Measurements from ENCODE around the gene LCTL.

The LCTL gene

DNA sequence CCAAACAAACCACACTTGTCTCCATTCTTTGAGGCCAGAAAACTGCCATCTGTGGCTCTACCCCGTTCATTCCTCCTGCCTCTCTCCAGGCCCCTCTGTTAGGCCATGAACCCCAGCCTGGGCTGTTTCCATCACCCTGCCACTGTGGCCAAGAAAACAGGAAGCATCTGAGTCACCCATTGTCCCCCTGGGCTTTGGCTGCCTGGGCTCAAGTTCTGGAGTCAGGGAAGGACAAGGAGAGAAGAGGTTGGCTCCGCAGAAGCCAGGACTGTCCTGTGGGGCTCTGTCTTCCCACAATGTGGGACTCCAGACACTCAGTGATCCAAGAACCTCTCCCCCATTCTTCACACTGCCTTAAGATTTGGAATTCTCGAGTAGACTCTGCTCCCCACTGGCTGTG, 14.8 kb upstream of the LCTL start:
- Histone ChIP-seq H3K36me3 (ENCODE audit: control insufficient read depth, insufficient read depth, low read length) (no peaks in the 10 kb centered on the region), H3K27ac (ENCODE audit: insufficient read depth, low read length, poor library complexity, severe bottlenecking) (no peak overlapping the region), H3K9me3 (ENCODE audit: control insufficient read depth, low read length) (no peaks in the 10 kb centered on the region), H3K4me1 (ENCODE audit: control insufficient read depth, insufficient read depth, low read length, poor library complexity, severe bottlenecking) (no peaks in the 10 kb centered on the region), H3K27me3 (replicated peaks; ENCODE audit: control insufficient read depth, insufficient read depth, low read length, poor library complexity, severe bottlenecking) (no peaks in the 10 kb centered on the region), H3K4me3 (ENCODE audit: insufficient read depth, low read depth, low read length, poor library complexity, severe bottlenecking) (no peak overlapping the region)
- DNase-seq, result no peak

GRCh38 chr15:66578286-66578875, 12.6 kb upstream of the LCTL start:
- H3K4me3 ChIP-seq (ENCODE audit: insufficient read depth, low read depth, low read length, poor library complexity, severe bottlenecking), result no peak overlapping the region
- no peaks in the 10 kb centered on the region for H3K36me3 ChIP-seq (ENCODE audit: control insufficient read depth, insufficient read depth, low read length)
- H3K9me3 ChIP-seq (ENCODE audit: control insufficient read depth, low read length), result no peaks in the 10 kb centered on the region
- H3K27ac ChIP-seq (ENCODE audit: insufficient read depth, low read length, poor library complexity, severe bottlenecking), result no peak overlapping the region
- no peaks in the 10 kb centered on the region for H3K4me1 ChIP-seq (ENCODE audit: control insufficient read depth, insufficient read depth, low read length, poor library complexity, severe bottlenecking)
- DNase-seq, result no peak
- H3K27me3 ChIP-seq (replicated peaks; ENCODE audit: control insufficient read depth, insufficient read depth, low read length, poor library complexity, severe bottlenecking), result no peaks in the 10 kb centered on the region

- H3K4me3 ChIP-seq (ENCODE audit: insufficient read depth, low read depth, low read length, poor library complexity, severe bottlenecking), result no peak overlapping the region
- no peaks in the 10 kb centered on the region for H3K27me3 ChIP-seq (replicated peaks; ENCODE audit: control insufficient read depth, insufficient read depth, low read length, poor library complexity, severe bottlenecking)
- H3K4me1 ChIP-seq (ENCODE audit: control insufficient read depth, insufficient read depth, low read length, poor library complexity, severe bottlenecking), result no peaks in the 10 kb centered on the region
- no peaks in the 10 kb centered on the region for H3K9me3 ChIP-seq (ENCODE audit: control insufficient read depth, low read length)
- H3K36me3 ChIP-seq (ENCODE audit: control insufficient read depth, insufficient read depth, low read length), result no peaks in the 10 kb centered on the region
- H3K27ac ChIP-seq (ENCODE audit: insufficient read depth, low read length, poor library complexity, severe bottlenecking), result no peak overlapping the region
- DNase-seq, result no peak
Observed at GRCh38 chr15:66574596-66574950, 8.8 kb upstream of the LCTL start.

DNA sequence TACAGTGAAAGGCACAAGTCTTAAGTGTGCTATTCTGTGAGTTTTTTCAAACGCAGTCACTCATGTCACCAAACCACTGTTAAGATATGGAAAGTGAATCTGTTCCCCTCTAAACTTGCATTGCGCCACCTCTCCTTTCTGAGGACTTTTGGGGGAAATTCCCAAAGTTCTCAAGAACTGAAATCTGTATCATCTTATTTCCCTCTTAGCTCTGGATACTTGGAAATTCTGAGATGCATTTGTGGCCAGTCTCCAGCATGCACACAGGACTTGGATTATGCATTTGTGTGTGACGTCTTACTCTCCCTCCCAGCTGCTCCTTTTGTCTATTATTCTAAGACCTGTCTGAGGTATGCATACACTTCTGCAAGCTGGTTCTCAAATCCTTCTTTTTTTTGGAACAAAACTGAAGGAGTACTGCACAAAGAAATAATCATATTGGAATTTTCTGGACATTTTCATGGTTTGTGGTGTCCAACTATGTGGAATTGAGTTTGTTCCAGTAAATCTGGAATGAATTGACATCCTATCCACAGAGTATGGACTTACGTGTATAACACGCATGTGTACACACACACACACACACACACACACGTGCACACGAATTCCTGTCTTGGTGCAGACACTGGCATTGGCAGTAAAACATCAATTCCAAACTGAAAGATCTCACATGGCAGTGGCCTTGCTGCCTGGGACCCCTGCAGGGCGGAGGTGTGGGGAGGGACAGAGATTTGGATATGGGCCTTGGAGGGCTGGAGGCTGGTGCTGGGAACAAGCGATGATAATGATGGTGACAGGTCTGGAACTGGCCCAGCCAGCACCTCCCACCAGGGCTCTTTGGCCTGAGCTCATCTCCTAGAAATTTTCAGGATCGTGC, 8.2 kb upstream of the LCTL start:
- no peak for DNase-seq
- Histone ChIP-seq H3K9me3 (ENCODE audit: control insufficient read depth, low read length) (no peaks in the 10 kb centered on the region), H3K4me3 (ENCODE audit: insufficient read depth, low read depth, low read length, poor library complexity, severe bottlenecking) (no peak overlapping the region), H3K4me1 (ENCODE audit: control insufficient read depth, insufficient read depth, low read length, poor library complexity, severe bottlenecking) (no peaks in the 10 kb centered on the region), H3K36me3 (ENCODE audit: control insufficient read depth, insufficient read depth, low read length) (no peaks in the 10 kb centered on the region), H3K27me3 (replicated peaks; ENCODE audit: control insufficient read depth, insufficient read depth, low read length, poor library complexity, severe bottlenecking) (no peaks in the 10 kb centered on the region), H3K27ac (ENCODE audit: insufficient read depth, low read length, poor library complexity, severe bottlenecking) (no peak overlapping the region)

GRCh38 chr15:66573348-66573718, 7.5 kb upstream of the LCTL start:
- DNase-seq, result no peak
- Histone ChIP-seq H3K27ac (ENCODE audit: insufficient read depth, low read length, poor library complexity, severe bottlenecking) (no peak overlapping the region), H3K4me1 (ENCODE audit: control insufficient read depth, insufficient read depth, low read length, poor library complexity, severe bottlenecking) (no peaks in the 10 kb centered on the region)

DNA sequence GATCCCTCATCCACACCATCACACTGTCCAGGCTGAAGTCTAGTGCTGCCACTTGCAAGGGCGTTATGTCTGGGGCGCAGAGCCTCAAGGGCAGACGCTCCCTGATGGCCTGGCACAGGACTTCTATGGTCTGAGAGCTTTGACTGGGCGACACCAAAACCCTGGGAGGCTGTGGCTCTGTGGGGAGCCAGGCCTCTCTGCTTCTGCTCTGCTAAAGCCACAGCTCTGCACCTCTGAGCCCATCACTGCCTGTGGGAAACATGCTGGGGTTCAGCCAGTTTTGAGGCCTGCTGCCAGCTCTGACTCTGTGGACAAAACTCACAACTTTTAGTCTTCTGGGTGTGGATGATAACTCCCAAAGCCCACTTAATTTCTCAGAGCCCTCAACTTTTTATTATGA, 6.3 kb upstream of the LCTL start:
- DNase-seq, result no peak
- Histone ChIP-seq H3K9me3 (ENCODE audit: control insufficient read depth, low read length) (no peaks in the 10 kb centered on the region), H3K36me3 (ENCODE audit: control insufficient read depth, insufficient read depth, low read length) (no peaks in the 10 kb centered on the region), H3K27me3 (replicated peaks; ENCODE audit: control insufficient read depth, insufficient read depth, low read length, poor library complexity, severe bottlenecking) (no peaks in the 10 kb centered on the region), H3K4me1 (ENCODE audit: control insufficient read depth, insufficient read depth, low read length, poor library complexity, severe bottlenecking) (no peaks in the 10 kb centered on the region), H3K27ac (ENCODE audit: insufficient read depth, low read length, poor library complexity, severe bottlenecking) (no peak overlapping the region), H3K4me3 (ENCODE audit: insufficient read depth, low read depth, low read length, poor library complexity, severe bottlenecking) (no peak overlapping the region)

More at GRCh38 chr15:66573348-66573718, 7.5 kb upstream of the LCTL start:
- H3K36me3 ChIP-seq (ENCODE audit: control insufficient read depth, insufficient read depth, low read length), result no peaks in the 10 kb centered on the region
- H3K27me3 ChIP-seq (replicated peaks; ENCODE audit: control insufficient read depth, insufficient read depth, low read length, poor library complexity, severe bottlenecking), result no peaks in the 10 kb centered on the region
- H3K4me3 ChIP-seq (ENCODE audit: insufficient read depth, low read depth, low read length, poor library complexity, severe bottlenecking), result no peak overlapping the region
- H3K9me3 ChIP-seq (ENCODE audit: control insufficient read depth, low read length), result no peaks in the 10 kb centered on the region

GRCh38 chr15:66570842-66571478, 5.2 kb upstream of the LCTL start:
- Histone ChIP-seq H3K36me3 (ENCODE audit: control insufficient read depth, insufficient read depth, low read length) (no peaks in the 10 kb centered on the region), H3K4me1 (ENCODE audit: control insufficient read depth, insufficient read depth, low read length, poor library complexity, severe bottlenecking) (no peaks in the 10 kb centered on the region), H3K4me3 (ENCODE audit: insufficient read depth, low read depth, low read length, poor library complexity, severe bottlenecking) (no peak overlapping the region), H3K27me3 (replicated peaks; ENCODE audit: control insufficient read depth, insufficient read depth, low read length, poor library complexity, severe bottlenecking) (no peaks in the 10 kb centered on the region), H3K9me3 (ENCODE audit: control insufficient read depth, low read length) (no peaks in the 10 kb centered on the region), H3K27ac (ENCODE audit: insufficient read depth, low read length, poor library complexity, severe bottlenecking) (no peak overlapping the region)
- DNase-seq, result no peak

DNA sequence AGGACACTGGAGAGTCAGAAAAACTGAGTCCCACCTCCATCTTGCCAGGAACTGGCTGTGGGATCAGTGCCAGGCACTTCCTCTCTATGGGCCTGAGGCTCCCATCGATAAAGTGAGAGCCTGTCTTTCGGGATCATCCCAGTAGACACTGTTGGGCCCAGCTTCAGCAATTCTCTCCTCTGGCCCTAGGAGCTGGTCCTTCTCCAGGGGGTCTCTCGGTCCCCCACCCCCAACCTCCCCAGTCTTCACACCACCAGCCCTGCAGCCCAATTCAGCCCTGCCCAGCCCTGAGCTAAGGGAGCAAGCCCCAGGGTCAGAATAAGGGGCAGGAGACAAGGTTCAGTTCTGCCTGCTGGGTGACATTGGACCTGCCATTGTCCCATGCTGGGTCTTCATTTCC, 4.5 kb upstream of the LCTL start:
- Histone ChIP-seq H3K4me3 (ENCODE audit: insufficient read depth, low read depth, low read length, poor library complexity, severe bottlenecking) (no peak overlapping the region), H3K27ac (ENCODE audit: insufficient read depth, low read length, poor library complexity, severe bottlenecking) (no peak overlapping the region), H3K9me3 (ENCODE audit: control insufficient read depth, low read length) (no peaks in the 10 kb centered on the region), H3K4me1 (ENCODE audit: control insufficient read depth, insufficient read depth, low read length, poor library complexity, severe bottlenecking) (no peaks in the 10 kb centered on the region), H3K27me3 (replicated peaks; ENCODE audit: control insufficient read depth, insufficient read depth, low read length, poor library complexity, severe bottlenecking) (no peaks in the 10 kb centered on the region), H3K36me3 (ENCODE audit: control insufficient read depth, insufficient read depth, low read length) (no peaks in the 10 kb centered on the region)
- DNase-seq, result no peak

- Histone ChIP-seq H3K27me3 (replicated peaks; ENCODE audit: control insufficient read depth, insufficient read depth, low read length, poor library complexity, severe bottlenecking) (no peaks in the 10 kb centered on the region), H3K27ac (ENCODE audit: insufficient read depth, low read length, poor library complexity, severe bottlenecking) (no peak overlapping the region), H3K36me3 (ENCODE audit: control insufficient read depth, insufficient read depth, low read length) (no peaks in the 10 kb centered on the region), H3K4me3 (ENCODE audit: insufficient read depth, low read depth, low read length, poor library complexity, severe bottlenecking) (no peak overlapping the region), H3K9me3 (ENCODE audit: control insufficient read depth, low read length) (no peaks in the 10 kb centered on the region), H3K4me1 (ENCODE audit: control insufficient read depth, insufficient read depth, low read length, poor library complexity, severe bottlenecking) (no peaks in the 10 kb centered on the region)
- DNase-seq, result no peak
Observed at GRCh38 chr15:66569461-66570137, 3.8 kb upstream of the LCTL start.

- Histone ChIP-seq H3K4me3 (ENCODE audit: insufficient read depth, low read depth, low read length, poor library complexity, severe bottlenecking) (no peak overlapping the region), H3K36me3 (ENCODE audit: control insufficient read depth, insufficient read depth, low read length) (no peaks in the 10 kb centered on the region), H3K4me1 (ENCODE audit: control insufficient read depth, insufficient read depth, low read length, poor library complexity, severe bottlenecking) (no peaks in the 10 kb centered on the region), H3K9me3 (ENCODE audit: control insufficient read depth, low read length) (no peaks in the 10 kb centered on the region), H3K27me3 (replicated peaks; ENCODE audit: control insufficient read depth, insufficient read depth, low read length, poor library complexity, severe bottlenecking) (no peaks in the 10 kb centered on the region), H3K27ac (ENCODE audit: insufficient read depth, low read length, poor library complexity, severe bottlenecking) (no peak overlapping the region)
- DNase-seq, result no peak
Observed at GRCh38 chr15:66567897-66568296, 2.1 kb upstream of the LCTL start.

Measured in effector memory CD4-positive, alpha-beta T cell (primary cell).